Sigmoid colon (tissue), 4 donors: ENCODE results near the gene MEGF8.

Source experiments
- POLR2A ChIP-seq, 2 donors: fragments of 450-650 bp; IDR thresholded peaks; one replicate each; pipeline ENCODE4 v1.6.1; 2016; ENCODE audit warnings: antibody characterized with exemption in 2 of 2, mild to moderate bottlenecking in 2 of 2, moderate library complexity in 2 of 2
- POLR2AphosphoS5 ChIP-seq, 4 donors: sonication (generic); formaldehyde crosslinking; IDR thresholded peaks; one replicate each; pipeline ENCODE4 v1.6.1; 2017; ENCODE audit warnings: antibody characterized with exemption in 4 of 4
- TF ChIP-seq, protein P1 (sequence below), 4 experiments: fragments of 450-650 bp in 3 of 4; fragments of 200-600 bp in 1 of 4; IDR thresholded peaks; one replicate each; pipeline ENCODE4 v1.5.1; 2016 to 2019; ENCODE audit warnings: antibody characterized with exemption in 4 of 4, mild to moderate bottlenecking in 3 of 4, moderate library complexity in 2 of 4

DNA sequence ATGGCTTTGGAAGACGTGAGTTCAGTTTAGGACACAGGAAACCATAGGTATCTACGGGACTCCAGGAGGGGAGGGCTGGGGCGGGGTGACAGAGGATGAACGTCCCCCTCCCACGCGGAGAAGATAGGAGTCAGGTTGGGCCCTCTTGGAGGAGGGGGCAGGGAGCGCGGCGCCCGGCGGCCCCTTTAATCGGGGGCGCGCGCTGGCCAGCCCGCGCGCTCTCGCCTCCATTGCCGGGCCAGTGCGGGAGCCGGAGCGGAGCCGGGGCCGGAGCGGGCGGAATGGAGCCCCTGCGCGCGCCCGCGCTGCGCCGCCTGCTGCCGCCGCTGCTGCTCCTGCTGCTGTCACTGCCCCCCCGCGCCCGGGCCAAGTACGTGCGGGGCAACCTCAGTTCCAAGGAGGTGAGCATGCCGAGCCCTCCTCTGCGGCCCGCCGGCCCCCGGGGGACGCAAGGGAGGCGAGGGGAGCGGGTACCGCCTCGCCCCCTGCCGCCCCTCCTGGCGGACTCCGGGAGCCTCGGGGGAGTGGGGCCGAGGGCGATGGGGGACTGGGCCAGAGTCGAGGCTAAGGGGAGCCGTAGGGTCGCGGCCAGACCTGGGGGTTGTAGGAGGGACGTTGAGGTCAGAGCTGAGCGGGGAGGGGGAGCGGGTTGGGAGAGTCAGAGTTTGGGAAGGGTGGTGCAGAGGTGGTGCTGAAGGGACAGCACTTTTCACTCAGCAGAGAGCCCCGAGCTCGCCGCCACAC lies 12.2 kb upstream of the MEGF8 start, which contains the start of gene TMEM145:
- TF ChIP-seq, protein P1, sequence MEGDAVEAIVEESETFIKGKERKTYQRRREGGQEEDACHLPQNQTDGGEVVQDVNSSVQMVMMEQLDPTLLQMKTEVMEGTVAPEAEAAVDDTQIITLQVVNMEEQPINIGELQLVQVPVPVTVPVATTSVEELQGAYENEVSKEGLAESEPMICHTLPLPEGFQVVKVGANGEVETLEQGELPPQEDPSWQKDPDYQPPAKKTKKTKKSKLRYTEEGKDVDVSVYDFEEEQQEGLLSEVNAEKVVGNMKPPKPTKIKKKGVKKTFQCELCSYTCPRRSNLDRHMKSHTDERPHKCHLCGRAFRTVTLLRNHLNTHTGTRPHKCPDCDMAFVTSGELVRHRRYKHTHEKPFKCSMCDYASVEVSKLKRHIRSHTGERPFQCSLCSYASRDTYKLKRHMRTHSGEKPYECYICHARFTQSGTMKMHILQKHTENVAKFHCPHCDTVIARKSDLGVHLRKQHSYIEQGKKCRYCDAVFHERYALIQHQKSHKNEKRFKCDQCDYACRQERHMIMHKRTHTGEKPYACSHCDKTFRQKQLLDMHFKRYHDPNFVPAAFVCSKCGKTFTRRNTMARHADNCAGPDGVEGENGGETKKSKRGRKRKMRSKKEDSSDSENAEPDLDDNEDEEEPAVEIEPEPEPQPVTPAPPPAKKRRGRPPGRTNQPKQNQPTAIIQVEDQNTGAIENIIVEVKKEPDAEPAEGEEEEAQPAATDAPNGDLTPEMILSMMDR (IDR thresholded peaks at IDR 0.05), result no peak
- TF ChIP-seq POLR2AphosphoS5 (IDR thresholded peaks at IDR 0.05), result no peak
- no peak for TF ChIP-seq POLR2A (IDR thresholded peaks at IDR 0.05)
